VCaP (cell line): ENCODE data around the gene CYP27A1.
"Not testable (repeated sequence)": the region's sequence is repeated elsewhere in the genome, so short reads cannot be mapped to it uniquely, and the experiment has no call there.

ENCODE experiments used
- H3K27ac ChIP-seq: fragments of 450-650 bp; 2 replicates; pipeline ENCODE4 v1.5.1; 2017
- TF ChIP-seq, protein P1 (sequence below): fragments of 450-650 bp; conservative IDR thresholded peaks from 2 replicates; pipeline ENCODE4 v1.5.1; 2017; ENCODE audit warnings: mild to moderate bottlenecking, moderate library complexity

The CYP27A1 gene

DNA sequence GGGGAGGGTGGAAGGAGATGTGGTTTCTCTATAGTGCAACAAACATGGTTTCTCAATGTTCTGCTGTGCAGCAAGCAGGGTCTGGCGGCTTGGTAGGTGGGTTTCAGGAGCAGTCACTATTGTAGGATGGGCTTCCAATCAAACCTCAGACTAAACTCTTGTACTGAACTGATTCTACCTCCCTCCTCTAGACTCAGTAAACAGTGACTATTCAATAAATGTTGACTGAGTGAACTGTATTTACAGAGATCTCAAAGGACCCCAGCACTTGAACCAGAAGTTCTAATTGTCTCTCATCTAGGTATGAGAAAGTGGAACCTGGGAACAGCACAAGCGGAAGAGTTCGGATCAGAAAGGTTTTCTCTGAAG lies 26.8 kb upstream of the CYP27A1 start:
- no peak overlapping the region for H3K27ac ChIP-seq
- TF ChIP-seq, protein P1, sequence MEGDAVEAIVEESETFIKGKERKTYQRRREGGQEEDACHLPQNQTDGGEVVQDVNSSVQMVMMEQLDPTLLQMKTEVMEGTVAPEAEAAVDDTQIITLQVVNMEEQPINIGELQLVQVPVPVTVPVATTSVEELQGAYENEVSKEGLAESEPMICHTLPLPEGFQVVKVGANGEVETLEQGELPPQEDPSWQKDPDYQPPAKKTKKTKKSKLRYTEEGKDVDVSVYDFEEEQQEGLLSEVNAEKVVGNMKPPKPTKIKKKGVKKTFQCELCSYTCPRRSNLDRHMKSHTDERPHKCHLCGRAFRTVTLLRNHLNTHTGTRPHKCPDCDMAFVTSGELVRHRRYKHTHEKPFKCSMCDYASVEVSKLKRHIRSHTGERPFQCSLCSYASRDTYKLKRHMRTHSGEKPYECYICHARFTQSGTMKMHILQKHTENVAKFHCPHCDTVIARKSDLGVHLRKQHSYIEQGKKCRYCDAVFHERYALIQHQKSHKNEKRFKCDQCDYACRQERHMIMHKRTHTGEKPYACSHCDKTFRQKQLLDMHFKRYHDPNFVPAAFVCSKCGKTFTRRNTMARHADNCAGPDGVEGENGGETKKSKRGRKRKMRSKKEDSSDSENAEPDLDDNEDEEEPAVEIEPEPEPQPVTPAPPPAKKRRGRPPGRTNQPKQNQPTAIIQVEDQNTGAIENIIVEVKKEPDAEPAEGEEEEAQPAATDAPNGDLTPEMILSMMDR: no peak

DNA sequence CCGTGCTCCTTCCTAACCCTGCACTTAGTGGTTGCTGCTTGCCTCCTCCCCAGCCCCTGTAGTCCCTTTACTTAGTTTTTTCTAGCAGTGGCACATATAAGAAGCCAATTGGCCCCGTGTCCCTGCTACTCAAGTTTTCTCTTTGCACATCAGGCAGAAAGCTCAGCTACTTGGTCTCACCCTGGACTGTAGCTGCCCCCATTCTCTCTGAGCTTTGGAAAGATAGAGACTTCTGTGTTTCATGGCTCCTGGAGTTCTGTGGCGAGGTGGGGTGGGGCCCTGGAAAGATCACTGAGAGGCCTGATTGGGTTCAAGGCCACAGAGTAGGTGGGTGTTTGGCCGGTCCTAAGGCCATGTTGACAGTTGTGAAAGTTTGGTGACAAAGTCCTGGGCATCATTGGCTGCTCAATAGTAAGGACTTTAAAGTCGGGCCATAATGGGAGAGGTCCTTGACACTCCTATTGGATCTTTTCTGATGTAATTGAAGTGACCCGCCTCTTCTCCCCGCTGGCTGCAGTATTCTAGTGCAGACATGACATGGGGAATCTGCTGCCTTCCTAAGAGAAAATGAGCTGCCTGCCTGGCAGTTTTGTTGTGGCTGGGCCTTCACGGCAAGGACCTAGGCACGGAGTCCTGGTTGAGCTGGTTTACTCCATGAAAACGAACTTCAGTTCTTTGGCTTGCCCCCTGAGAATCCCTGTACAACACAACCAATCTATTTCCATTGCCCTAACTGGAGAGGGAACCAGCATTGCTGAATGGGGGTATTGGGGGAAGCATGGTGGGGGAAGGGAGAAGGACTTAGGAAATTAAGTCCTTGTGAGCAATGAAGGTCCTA lies 26.2 kb upstream of the CYP27A1 start:
- TF ChIP-seq, protein P1: no peak
- no peak overlapping the region for H3K27ac ChIP-seq

DNA sequence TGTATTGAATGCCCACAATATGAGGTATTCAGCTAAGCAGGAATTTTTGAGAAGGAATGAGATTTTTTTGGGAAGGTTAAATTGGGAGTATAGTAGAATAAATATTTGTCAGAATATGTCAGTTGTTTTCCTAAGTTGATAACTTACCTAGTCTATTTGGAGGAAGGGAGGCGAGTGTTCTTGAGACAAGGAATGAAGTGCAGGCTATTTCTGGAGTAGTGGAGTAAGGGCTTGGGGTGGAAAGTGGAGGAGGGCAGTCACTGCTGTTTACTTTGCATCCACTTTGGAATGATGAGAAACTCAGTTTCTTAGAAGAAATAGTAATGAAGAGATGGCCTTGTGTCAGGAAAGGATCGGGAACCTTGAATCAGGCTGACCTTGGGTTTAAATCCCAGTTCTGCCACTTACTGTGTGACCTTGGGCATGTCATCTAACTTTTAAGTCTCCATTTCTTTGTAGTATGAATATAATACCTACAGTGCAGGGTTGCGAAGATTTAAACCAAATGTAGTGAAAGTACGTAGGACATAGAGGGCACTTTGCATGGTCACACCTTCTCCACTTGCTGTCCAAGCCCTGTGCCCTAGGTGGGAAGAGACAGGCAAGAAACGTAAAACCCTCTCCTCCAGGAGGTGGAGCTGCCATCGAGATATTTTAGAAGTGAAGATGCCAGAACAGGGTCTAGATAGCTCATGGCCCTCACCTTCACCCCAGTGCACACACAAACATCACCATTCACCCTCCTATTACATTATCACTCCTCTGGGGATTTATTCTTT lies 25.2 kb upstream of the CYP27A1 start:
- H3K27ac ChIP-seq: no peak overlapping the region
- TF ChIP-seq, protein P1: no peak

DNA sequence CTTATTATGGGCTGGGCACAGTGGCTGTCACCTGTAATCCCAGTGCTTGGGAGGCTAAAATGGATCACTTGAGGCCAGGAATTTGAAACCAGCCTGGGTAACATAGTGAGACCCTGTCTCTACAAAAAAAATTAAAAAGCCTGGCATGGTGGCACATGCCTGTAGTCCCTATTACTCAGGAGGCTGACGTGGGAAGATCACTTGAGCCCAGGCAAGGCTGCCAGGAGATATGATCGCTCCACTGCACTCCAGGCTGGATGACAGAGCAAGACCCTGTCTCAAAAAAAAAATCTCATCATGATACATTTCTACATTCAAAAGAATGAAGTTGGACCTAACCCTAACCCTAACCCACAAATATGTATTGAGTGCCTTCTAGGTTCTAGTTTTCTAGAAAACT lies 20.2 kb upstream of the CYP27A1 start:
- TF ChIP-seq, protein P1: no peak
- no peak overlapping the region for H3K27ac ChIP-seq

DNA sequence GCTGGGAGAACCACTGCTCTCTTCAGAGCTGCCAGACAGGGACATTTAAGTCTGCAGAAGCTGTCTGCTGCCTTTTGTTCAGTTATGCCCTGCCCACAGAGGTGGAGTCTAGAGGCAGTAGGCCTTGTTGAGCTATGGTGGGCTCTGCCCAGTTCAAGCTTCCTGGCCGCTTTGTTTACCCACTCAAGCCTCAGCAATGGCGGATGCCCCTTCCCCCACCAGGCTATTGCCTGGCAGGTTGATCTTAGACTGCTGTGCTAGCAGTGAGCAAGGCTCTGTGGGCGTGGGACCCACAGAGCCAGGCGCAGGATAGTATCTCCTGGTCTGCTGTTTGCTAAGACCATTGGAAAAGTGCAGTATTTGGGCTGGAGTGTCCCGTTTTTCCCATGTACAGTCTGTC lies 9.2 kb upstream of the CYP27A1 start:
- not testable (repeated sequence) for H3K27ac ChIP-seq

DNA sequence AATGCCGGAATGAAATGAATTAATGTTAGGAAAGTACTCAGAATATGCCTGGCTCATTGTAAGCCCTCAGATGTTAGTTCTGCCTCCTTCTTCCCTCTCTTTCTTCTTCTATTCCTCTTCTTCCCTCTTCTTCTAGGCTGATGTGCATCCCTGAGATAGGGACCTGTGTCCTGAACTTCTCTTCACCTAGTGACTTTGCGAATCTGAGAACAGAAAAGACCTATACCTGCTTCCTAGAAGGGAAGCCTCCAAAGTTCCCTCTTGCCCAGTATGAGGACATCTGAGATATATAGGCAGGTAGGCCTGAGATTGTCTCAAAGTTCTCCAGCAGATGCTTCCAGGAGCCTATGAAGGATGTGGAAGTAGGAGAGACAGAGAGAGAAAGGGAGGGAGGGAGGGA lies 8.1 kb upstream of the CYP27A1 start:
- no peak overlapping the region for H3K27ac ChIP-seq
- TF ChIP-seq, protein P1: no peak

DNA sequence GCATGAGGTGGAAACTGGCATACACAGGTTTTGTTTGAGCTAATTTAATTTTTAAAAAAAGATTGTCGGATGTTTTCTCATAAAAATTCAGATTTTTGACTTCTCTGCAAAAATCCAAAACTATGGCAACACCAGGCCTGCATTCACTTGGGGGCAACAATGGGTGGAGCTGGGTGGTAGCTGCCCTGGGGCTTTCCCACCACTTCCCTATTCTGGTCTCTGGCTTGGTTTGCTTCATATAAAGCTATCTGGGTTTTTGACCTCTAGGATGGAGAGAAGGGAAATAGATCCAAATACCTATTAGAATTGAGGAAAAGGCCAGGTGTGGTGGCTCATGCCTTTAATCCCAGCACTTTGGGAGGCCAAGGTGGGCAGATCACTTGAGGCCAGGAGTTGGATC lies 5.5 kb upstream of the CYP27A1 start:
- TF ChIP-seq, protein P1: no peak
- H3K27ac ChIP-seq: no peak overlapping the region
